Measurements from ENCODE around the gene SDC1.

The SDC1 gene

DNA sequence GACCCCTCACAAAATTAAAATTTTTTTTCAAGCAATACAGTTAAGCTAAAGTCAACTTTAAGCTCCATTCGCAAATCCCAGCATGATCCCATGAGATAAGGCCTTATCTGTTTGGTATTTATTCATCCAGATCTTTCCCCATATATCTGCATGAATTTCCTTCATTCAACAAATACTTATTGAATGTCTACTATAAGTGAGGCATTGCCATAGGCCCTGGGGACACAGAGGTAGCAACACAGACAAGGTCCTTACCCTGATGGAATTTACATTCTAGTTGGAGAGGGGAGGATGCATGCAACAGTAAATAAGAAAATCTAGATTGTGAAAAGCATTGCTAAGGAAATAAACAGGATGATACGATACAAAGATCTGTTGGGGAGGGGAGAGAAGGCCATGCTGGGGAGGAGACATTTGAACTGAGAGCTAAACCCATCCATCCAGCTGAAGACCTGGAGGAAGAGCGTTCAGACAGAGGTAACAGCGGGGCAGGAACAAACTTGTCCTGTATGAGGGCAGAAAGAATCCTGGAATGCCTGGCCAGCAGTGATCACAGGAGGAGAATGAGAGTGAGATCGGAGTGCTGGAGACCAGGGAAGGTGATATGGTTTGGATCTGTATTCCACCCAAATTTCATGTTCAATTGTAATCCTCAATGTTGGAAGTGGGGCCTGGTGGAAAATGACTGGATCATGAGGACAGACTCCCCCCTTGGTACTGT, 71.6 kb downstream of the SDC1 start:
- TF ChIP-seq, protein P1, sequence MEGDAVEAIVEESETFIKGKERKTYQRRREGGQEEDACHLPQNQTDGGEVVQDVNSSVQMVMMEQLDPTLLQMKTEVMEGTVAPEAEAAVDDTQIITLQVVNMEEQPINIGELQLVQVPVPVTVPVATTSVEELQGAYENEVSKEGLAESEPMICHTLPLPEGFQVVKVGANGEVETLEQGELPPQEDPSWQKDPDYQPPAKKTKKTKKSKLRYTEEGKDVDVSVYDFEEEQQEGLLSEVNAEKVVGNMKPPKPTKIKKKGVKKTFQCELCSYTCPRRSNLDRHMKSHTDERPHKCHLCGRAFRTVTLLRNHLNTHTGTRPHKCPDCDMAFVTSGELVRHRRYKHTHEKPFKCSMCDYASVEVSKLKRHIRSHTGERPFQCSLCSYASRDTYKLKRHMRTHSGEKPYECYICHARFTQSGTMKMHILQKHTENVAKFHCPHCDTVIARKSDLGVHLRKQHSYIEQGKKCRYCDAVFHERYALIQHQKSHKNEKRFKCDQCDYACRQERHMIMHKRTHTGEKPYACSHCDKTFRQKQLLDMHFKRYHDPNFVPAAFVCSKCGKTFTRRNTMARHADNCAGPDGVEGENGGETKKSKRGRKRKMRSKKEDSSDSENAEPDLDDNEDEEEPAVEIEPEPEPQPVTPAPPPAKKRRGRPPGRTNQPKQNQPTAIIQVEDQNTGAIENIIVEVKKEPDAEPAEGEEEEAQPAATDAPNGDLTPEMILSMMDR (conservative IDR thresholded peaks at IDR 0.05; ENCODE audit: control insufficient read depth, insufficient read depth, low read depth, low read length): no peak
- DNase-seq (ENCODE audit: low read depth): no peak

DNA sequence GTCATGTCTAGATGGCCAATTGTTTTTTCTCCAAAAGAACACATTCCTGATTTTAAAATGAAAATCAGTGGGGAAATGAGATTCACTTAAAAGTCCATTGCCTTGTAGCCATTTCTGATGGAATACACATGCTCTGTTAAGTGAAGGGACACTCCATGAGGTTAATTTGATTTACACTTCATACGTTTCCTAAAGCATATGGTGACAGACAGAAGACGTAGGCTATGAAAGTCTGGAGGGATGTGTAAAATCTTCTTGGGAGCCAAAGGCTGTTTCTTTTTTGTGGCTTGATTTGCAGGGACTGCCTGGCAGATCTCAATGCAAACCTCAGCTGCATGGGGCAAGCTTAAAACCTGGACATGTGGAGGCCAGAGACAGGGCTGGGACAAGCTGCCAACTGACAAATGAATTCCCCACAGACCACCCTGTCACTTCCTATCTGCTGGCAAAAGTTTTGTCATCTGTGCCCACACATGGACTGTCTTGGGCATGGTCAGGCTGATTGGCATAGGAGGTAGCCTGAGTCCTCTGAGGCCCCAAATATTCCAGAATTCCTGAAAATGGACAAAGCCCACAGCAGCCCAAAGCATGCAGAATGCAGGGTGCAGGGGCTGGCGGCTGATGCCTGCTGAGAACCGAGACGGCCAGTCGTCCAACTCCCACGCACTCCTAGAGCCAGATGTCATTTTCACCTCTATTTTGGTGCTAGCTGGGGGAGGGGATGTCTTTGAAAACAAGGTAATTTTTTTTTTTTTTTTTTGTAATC, 73.9 kb downstream of the SDC1 start:
- DNase-seq (ENCODE audit: low read depth): no peak
- TF ChIP-seq, protein P1 (conservative IDR thresholded peaks at IDR 0.05; ENCODE audit: control insufficient read depth, insufficient read depth, low read depth, low read length): no peak
- no peak overlapping the region for H3K4me3 ChIP-seq (ENCODE audit: control insufficient read depth, low read depth, low read length)

More for the DNA sequence above, 71.6 kb downstream of the SDC1 start:
- no peak overlapping the region for H3K4me3 ChIP-seq (ENCODE audit: control insufficient read depth, low read depth, low read length)

All from fibroblast of mammary gland (primary cell).